ENCODE data around the gene BIRC5. TPM values are rescaled to one million over a fixed set of nuclear protein-coding genes. Genes with fewer than 3 reads are reported as not detected.

The BIRC5 gene
- total RNA-seq, 6 donors from 2014 or later = 1.4 to 6.4 (median 3.5) TPM; not detected in 1

- ATAC-seq (ENCODE audit: low FRiP score in 2 of 2) = peak; percentile 2 to 70
- H3K27ac ChIP-seq = peak overlapping the region; percentile 83 to 95 (median 92)
- peak in 1 of 2 donors; percentile 80 for DNase-seq
- peaks cover 0 to 31% (median 14%) of the 10 kb centered on the region in 4 donors for H3K36me3 ChIP-seq
- peak overlapping the region in 3 of 4 donors; percentile 1 to 9 (median 3) for H3K4me3 ChIP-seq
- peaks cover 75 to 87% (median 83%) of the 10 kb centered on the region in 4 donors for H3K4me1 ChIP-seq
- 47 to 86% methylated on average over 20 to 28 of the region's 28 CpGs for WGBS, 2 donors
- H3K9me3 ChIP-seq = no peaks in the 10 kb centered on the region
- no peaks in the 10 kb centered on the region for H3K27me3 ChIP-seq
- TF ChIP-seq CTCF (IDR thresholded peaks at IDR 0.05) (peak in 1 of 6 experiments; percentile 6), POLR2A (IDR thresholded peaks at IDR 0.05) (peak in 2 of 4 donors; percentile 1 to 51), EP300 (IDR thresholded peaks at IDR 0.05) (no peak)
Measured at GRCh38 chr17:78174870-78175642, 39.0 kb upstream of the BIRC5 start.

GRCh38 chr17:78175643-78175981 lies 38.4 kb upstream of the BIRC5 start:
- Histone ChIP-seq H3K27me3 (no peaks in the 10 kb centered on the region), H3K4me1 (peaks cover 74 to 87% (median 83%) of the 10 kb centered on the region in 4 donors), H3K36me3 (peaks cover 0 to 28% (median 14%) of the 10 kb centered on the region in 4 donors), H3K9me3 (no peaks in the 10 kb centered on the region), H3K27ac (peak overlapping the region; percentile 83 to 95 (median 92)), H3K4me3 (peak overlapping the region in 2 of 4 donors; percentile 1 to 9)
- DNase-seq (no peak), ATAC-seq (ENCODE audit: low FRiP score in 2 of 2) (no peak)
- WGBS, 2 donors = 81 to 90% methylated on average over 14 of the region's 14 CpGs
- TF ChIP-seq EP300 (IDR thresholded peaks at IDR 0.05) = no peak
- TF ChIP-seq CTCF (IDR thresholded peaks at IDR 0.05) = no peak
- TF ChIP-seq POLR2AphosphoS5 (IDR thresholded peaks at IDR 0.05) = no peak
- TF ChIP-seq POLR2A (IDR thresholded peaks at IDR 0.05) = no peak

GRCh38 chr17:78176548-78177025 lies 37.5 kb upstream of the BIRC5 start:
- WGBS, 2 donors = 15 to 40% methylated on average over 3 to 13 of the region's 14 CpGs

GRCh38 chr17:78179372-78179771 lies 34.7 kb upstream of the BIRC5 start:
- peak; percentile 69 to 80 for TF ChIP-seq POLR2AphosphoS5 (IDR thresholded peaks at IDR 0.05)
- TF ChIP-seq CTCF (IDR thresholded peaks at IDR 0.05) = no peak
- TF ChIP-seq POLR2A (IDR thresholded peaks at IDR 0.05) = peak in 1 of 4 donors; percentile 67
- peak in 1 of 4 donors; percentile 79 for TF ChIP-seq EP300 (IDR thresholded peaks at IDR 0.05)
- ATAC-seq (ENCODE audit: low FRiP score in 2 of 2) = peak; percentile 45 to 48
- H3K9me3 ChIP-seq = no peaks in the 10 kb centered on the region
- H3K27ac ChIP-seq = peak overlapping the region in 3 of 4 donors; percentile 40 to 82 (median 82)
- peaks cover 39 to 65% (median 51%) of the 10 kb centered on the region in 4 donors for H3K4me1 ChIP-seq
- no peaks in the 10 kb centered on the region for H3K27me3 ChIP-seq
- DNase-seq = peak in 1 of 2 donors; percentile 90
- H3K4me3 ChIP-seq = no peak overlapping the region
- 81 to 90% methylated on average over 14 to 17 of the region's 17 CpGs for WGBS, 2 donors
- H3K36me3 ChIP-seq = no peaks in the 10 kb centered on the region

More at GRCh38 chr17:78176548-78177025, 37.5 kb upstream of the BIRC5 start:
- Histone ChIP-seq H3K27me3 (no peaks in the 10 kb centered on the region), H3K9me3 (no peaks in the 10 kb centered on the region), H3K4me3 (no peak overlapping the region), H3K27ac (peak overlapping the region in 3 of 4 donors; percentile 91 to 95 (median 94)), H3K36me3 (peaks cover 0 to 18% (median 9%) of the 10 kb centered on the region in 4 donors), H3K4me1 (peaks cover 67 to 81% (median 77%) of the 10 kb centered on the region in 4 donors)
- peak; percentile 51 to 66 for ATAC-seq (ENCODE audit: low FRiP score in 2 of 2)
- DNase-seq = peak; percentile 90 to 96
- TF ChIP-seq POLR2AphosphoS5 (IDR thresholded peaks at IDR 0.05) (no peak), POLR2A (IDR thresholded peaks at IDR 0.05) (no peak), CTCF (IDR thresholded peaks at IDR 0.05) (peak; percentile 90 to 95 (median 92)), EP300 (IDR thresholded peaks at IDR 0.05) (no peak)

Measured in upper lobe of left lung (tissue), 6 donors.